Measurements from ENCODE around the gene CTRL. TPM values are rescaled to one million over a fixed set of nuclear protein-coding genes. Genes with fewer than 3 reads are reported as not detected.
"Not testable (repeated sequence)": the region's sequence is repeated elsewhere in the genome, so short reads cannot be mapped to it uniquely, and the experiment has no call there.

Gene CTRL
- 1.1 TPM for total RNA-seq

DNA sequence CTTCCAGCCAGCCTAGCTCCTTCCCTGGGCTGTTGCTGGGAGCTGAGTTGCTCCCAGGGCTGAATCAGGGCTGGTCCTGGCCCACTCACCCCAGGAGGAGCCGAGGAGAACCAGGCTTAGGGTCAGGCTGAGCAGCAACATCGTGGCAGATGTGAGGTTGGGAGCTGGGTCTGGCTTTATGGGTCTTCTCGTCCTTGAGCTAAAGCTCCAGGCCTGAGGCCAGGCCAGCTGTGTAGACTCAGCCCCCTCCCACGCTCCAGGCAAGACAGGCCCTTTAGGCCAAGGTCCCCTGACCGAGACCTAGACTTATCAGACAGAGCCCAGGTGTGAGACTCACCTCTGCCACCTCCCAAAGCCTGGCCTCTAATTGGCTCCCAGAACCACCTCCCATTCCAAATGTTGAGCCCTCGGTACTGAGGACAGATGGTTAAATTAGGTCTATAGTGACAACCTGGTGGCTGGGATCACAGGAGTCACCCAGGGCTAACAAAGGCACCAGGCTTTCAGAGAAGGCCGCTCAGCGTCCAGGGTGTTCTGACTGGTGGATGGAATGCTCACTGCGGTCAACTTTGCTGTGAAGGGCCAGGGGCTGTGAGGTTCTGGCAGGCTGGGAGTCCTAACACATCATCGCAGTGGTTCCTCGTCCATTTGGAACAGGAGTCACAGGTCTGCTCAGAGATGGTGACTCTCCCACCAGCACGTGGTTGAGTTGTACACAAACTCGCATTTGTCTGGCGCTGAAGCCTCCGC is at the start of gene CTRL:
TSS of gene CTRL (minus strand) at position 151 of the 750 bp plus-strand sequence. CDS start at position 141, 10 bp downstream.
- no peak for DNase-seq (ENCODE audit: low spot score)

- no peak for DNase-seq (ENCODE audit: low spot score)
Measured at GRCh38 chr16:67979955-67980678, 48.5 kb upstream of the CTRL start, which contains the start of gene DPEP3. TSS of gene DPEP3 (minus strand) at chr16:67980499. CDS start at chr16:67980380, 119 bp downstream.

DNA sequence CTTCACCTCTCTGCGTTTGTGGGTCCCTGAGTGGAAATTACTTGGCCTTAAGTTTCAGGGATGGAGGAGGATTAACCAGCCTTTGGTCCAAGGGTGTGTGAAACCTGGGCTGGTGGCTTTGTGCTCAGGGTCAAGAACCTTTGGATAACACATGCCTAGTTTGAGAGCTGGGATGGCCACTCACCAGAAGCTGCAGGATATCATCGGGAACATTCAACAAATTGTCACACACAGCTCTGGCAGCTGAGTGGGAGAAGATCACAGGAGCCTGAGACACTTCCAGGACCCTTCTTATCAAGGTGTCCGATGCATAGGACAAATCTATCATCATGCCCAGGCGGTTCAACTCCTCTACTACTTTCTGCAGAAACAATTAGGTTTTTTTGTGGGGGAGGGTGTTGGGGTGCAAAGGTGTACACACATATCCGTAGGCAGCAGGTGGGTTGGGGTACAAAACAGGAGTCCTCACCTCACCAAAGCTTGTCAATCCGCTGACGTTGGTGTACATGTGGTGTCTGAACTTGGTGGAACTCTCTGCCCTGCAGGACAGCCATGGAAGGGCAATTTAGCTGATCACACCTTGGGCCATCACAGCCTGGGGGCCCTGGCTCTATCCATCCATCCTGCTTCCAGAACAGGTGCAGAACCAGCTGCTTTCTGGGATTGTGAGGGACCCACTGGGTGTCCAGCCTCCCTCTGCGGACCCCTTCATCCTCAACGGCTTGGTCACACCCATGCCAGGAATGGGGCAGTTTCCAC is 46.0 kb upstream of the CTRL start:
- DNase-seq (ENCODE audit: low spot score) = no peak

GRCh38 chr16:67977005-67977404 is 45.3 kb upstream of the CTRL start:
- DNase-seq (ENCODE audit: low spot score) = no peak

DNA sequence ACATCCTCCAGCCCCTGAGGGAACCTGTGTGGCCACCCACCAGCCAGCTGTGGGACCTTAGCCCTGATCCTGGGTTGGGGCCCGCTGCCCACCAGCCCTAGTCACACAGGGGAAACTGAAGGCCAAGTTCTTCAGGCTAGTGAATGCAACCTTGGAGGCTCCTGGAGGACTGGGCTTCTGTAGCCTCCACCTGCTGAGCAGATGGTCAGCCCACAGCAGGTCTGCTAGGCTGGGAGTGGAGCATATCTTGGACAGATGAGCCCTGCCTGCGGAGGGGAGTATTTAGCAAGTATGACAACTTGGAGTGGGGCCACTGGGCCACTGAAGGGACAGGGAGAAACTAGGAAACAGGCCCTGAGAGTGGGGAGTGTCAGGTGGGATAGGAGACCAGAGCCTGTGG is 44.5 kb upstream of the CTRL start:
- no peak for DNase-seq (ENCODE audit: low spot score)

DNA sequence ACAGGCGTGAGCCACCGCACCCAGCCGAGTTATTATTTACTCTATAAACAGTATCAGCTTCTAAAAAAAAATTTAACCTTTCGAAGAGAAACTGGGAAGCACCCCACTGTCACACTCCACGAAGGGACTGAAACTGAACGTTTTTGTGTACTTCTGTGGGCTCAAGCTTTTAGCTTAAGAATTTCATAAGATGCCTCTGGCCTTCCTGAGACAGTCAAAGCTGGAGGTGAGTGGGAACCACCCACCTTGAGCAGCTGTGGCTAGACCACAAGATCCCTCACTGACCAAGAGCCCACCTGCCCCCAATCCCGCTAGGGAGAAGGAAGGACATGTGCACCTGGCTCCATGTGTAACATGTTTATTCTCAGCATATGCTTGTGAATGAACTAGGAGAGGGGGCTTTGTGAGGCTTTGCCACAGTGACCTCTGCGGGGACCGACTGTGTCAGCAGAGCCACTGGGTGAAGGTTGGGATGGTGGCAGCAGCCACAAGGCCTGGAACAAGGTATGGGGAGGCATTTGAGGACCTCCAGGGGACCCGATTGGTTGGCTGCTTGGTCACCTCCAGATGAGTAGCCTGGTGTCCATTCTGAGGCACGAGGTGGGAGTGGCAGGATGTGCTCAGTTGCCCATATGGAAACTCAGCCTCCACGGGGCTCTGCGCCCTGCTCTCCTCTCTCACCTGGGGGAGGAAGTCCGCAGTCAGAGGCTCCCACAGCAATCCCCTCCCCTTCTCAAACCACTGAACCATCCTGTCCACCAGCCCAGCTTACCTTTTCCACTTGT is 43.9 kb upstream of the CTRL start:
- no peak for DNase-seq (ENCODE audit: low spot score)

DNA sequence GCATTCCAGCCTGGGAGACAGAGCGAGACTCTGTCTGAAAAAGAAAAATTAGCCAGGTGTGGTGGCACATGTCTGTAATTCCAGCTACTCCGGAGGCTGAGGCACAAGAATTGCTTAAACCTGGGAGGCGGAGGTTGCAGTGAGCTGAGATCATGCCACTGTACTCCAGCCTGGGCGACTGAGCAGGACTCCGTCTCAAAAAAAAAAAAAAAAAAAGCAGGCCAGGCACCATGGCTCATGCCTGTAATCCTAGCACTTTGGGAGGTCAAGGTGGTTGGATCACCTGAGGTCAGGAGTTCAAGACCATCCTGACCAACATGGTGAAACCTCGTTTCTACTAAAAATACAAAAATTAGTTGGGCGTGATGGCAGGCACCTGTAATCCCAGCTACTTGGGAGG is 40.6 kb upstream of the CTRL start:
- not testable (repeated sequence) for DNase-seq (ENCODE audit: low spot score)

DNA sequence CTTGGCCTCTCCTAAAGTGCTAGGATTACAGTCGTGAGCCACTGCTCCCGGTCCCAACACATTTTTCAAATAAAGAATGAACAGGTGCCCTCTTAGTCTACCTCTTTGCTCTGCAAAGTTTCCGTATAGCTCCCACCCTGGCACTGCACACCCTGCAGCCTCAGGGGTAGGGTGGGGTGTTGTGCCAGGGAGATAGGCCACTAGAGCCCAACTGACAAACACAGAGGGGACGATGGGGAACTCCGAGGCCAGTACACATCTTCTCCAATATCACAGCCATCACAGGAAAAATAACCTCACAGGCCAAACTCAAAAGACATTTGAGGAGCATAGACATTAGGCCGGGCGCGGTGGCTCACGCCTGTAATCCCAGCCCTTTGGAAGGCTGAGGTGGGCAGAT is 39.4 kb upstream of the CTRL start:
- DNase-seq (ENCODE audit: low spot score) = no peak

- no peak for DNase-seq (ENCODE audit: low spot score)
Measured at GRCh38 chr16:67969254-67970039, 37.8 kb upstream of the CTRL start.

DNA sequence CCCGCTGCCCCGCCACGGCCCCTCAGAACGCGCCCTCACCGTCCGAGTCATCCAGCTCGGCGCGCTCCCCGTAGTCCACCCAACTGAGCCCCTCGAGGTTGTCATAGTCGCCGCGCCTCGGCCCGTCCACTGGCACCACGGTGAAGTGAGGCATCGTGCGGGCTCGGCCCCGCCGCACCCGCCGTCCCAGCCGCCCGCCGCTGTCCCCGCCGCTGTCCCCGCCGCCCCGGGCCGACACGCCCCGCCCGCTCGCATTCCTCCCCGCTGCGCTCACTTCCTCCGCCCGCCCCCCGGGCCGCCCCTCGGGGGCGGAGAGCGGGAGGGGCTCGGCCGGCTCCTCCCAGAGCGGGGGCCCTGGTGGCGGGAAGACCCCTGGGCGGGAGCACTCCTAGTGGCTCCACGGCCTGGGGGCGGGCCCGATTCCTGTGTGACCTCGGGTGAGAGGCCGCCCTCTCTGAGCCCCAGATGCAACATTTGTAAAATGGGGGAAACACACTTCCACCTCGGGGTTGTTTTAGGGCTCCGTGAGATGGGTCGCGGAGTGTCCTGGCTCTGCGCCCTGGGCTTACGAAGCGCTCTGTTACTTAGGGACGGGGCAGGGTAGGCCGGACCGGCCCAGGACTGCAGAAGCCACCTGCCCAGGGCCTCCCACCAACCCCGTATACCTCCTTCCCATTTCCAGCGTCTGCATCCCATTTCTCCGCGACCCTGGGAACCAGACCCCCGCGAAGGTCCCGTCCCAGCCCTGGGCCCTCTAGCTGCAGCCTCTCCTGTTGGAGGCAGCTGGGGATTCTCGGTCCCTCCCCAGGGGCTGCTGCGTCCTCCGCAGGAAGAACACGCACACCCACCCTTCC is 37.0 kb upstream of the CTRL start, which contains the start of gene SLC12A4:
TSS of gene SLC12A4 (minus strand) at position 238 of the 854 bp plus-strand sequence. CDS start at position 154, 84 bp downstream.
- peak; percentile 71 for DNase-seq (ENCODE audit: low spot score)

- DNase-seq (ENCODE audit: low spot score) = no peak
Measured at GRCh38 chr16:67967958-67968399, 36.3 kb upstream of the CTRL start.

GRCh38 chr16:67967183-67967957 is 35.7 kb upstream of the CTRL start:
- no peak for DNase-seq (ENCODE audit: low spot score)

DNA sequence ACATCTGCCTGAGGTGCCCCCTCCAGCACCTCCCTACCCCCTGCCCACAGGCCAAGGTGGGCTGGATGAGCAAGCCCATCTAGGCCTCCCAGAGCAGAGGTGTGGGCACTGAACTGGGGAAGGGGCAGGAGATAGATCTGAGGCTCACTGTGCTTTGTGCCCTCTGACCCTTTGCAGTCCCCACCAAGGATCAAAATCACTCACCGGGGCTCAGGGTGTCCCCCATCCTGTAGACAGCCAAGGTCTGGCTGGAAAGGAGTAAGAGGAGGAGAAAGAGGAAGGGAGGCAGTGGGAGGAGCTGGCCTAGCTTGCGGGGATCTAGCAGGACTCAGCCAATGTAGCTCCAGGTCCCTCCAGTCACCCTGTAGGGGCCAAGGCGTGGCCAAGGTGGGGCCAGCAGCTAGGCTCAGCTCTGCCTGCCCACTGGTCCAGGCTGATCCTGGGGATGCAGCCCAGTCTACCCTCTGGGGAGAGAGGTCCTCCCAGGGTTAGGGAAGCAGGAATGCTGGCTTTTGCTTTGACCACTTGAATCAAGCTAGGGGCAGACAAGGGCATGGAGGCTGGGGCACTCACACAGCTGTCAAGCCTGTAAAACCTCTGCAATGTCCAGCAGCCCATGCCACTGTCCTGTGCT is 35.0 kb upstream of the CTRL start:
- DNase-seq (ENCODE audit: low spot score) = no peak

GRCh38 chr16:67965668-67966548 is 34.2 kb upstream of the CTRL start:
- no peak for DNase-seq (ENCODE audit: low spot score)

DNA sequence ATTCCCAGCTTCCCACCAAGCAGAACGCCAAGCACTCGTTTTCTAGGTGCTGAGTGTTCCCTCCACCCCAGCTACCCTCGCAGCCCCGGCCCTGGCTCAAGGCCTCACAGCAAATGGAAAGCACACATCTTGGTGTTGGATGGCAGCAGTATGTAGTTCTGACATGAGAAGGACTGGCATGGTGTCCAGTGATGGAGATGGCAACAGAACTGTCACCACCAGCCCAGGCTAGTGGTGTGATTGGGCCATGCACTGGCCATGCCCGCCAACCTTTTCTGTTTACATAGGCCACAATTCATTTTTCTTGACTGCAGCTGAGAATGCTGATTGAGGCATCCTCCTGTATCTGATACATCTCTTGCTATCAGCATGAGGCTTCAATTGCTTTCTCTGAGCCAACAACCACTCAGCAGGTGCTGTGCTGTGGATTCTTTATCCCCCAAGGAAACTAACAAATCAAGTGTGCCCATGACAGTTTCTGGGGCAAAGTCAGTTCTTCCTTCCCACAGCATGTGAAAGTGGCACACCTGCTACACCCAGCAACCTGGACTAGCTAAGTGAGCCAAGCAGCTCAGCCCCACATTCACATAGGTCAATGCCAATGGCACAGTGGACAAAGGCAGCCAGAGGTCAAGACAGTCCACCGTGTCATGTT is 32.9 kb upstream of the CTRL start:
- DNase-seq (ENCODE audit: low spot score) = no peak

DNA sequence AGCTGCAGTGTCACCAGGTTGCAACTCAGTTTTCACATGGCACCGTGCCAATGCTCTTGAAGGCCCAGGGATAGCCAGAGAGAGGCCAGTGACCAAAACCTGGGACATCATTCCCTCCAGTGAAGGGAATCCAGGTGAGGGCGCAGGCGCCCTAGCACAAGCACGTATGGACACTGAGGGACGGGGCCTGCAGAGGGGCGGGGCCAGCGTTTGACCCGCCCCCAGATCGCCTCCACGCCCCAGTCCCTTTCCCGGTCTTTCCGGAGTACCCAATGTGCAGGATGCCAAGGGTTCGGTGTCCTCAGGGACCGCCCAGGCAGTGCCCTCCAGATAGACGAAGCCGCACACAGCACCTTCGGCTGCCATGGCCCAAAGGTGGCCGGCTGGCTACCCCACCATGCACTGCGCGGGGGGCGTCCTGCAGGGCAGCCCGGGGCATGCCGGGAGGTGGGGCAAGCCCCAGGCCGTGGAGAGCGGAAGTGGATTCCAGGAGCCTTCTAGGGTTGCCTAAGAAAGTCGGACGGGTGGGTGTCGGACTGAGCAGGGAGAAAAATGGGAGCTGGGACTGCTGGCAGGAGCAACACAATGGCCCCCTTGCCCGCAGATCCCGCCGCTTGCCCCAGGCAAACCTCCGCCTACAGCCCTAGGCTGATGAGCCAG is 32.1 kb upstream of the CTRL start:
- DNase-seq (ENCODE audit: low spot score) = no peak
